HCT116 (cell line): ENCODE results near the gene KSR1.

Experiments
- CBX3 ChIP-seq: IDR thresholded peaks from 2 replicates; pipeline ENCODE4 v1.6.1; 2012; ENCODE audit warnings: low read depth
- CEBPB ChIP-seq: IDR thresholded peaks from 2 replicates; pipeline ENCODE4 v1.6.1; 2012; ENCODE audit warnings: low read depth
- EGR1 ChIP-seq: IDR thresholded peaks from 2 replicates; pipeline ENCODE4 v1.6.1; 2012; ENCODE audit warnings: low read depth
- EZH2 ChIP-seq: fragments of 200-600 bp; sonication (generic); IDR thresholded peaks from 2 replicates; pipeline ENCODE4 v1.6.1; 2017; ENCODE audit warnings: antibody characterized with exemption, mixed run types
- EZH2phosphoT487 ChIP-seq: fragments of 200-600 bp; IDR thresholded peaks from 2 replicates; pipeline ENCODE4 v1.6.1; 2018; ENCODE audit warnings: antibody characterized with exemption, borderline replicate concordance
- JUND ChIP-seq: IDR thresholded peaks from 2 replicates; pipeline ENCODE4 v1.6.1; 2012
- POLR2A ChIP-seq: IDR thresholded peaks from 2 replicates; pipeline ENCODE4 v1.7.0; 2011; ENCODE audit warnings: borderline replicate concordance; ENCODE audit not compliant: insufficient read depth, insufficient read length; ENCODE audit errors: extremely low read depth
- POLR2AphosphoS5 ChIP-seq: IDR thresholded peaks from 2 replicates; pipeline ENCODE4 v1.6.1; 2011; ENCODE audit warnings: mild to moderate bottlenecking, low read depth, low read length, moderate library complexity
- RAD21 ChIP-seq: IDR thresholded peaks from 2 replicates; pipeline ENCODE4 v1.6.1; 2012; ENCODE audit warnings: low read depth, mild to moderate bottlenecking
- SIN3A ChIP-seq: IDR thresholded peaks from 2 replicates; pipeline ENCODE4 v1.6.1; 2012; ENCODE audit warnings: low read depth
- YY1 ChIP-seq: IDR thresholded peaks from 2 replicates; pipeline ENCODE4 v1.6.1; 2011; ENCODE audit warnings: low read length, low read depth, moderate library complexity, mild to moderate bottlenecking; ENCODE audit not compliant: insufficient replicate concordance; ENCODE audit errors: extremely low read depth
- TF ChIP-seq, protein P1 (sequence below), 3 experiments: fragments of 200-600 bp in 1 of 3; sonication (generic) in 1 of 3; IDR thresholded peaks in 2 of 3; conservative IDR thresholded peaks in 1 of 3; 2 replicates each; pipeline ENCODE4 v1.5.1; 2012 to 2017; ENCODE audit warnings: low read depth in 2 of 3, low read length in 2 of 3, antibody characterized with exemption in 1 of 3, borderline replicate concordance in 1 of 3, control low read depth in 1 of 3, mild to moderate bottlenecking in 1 of 3, mixed read lengths in 1 of 3, mixed run types in 1 of 3, moderate library complexity in 1 of 3; ENCODE audit not compliant: insufficient read depth in 1 of 3
- TF ChIP-seq, protein P2 (sequence below): IDR thresholded peaks from 2 replicates; pipeline ENCODE4 v1.6.1; 2011; ENCODE audit warnings: mild to moderate bottlenecking, low read length, moderate library complexity; ENCODE audit not compliant: insufficient replicate concordance; ENCODE audit errors: extremely low read depth

DNA sequence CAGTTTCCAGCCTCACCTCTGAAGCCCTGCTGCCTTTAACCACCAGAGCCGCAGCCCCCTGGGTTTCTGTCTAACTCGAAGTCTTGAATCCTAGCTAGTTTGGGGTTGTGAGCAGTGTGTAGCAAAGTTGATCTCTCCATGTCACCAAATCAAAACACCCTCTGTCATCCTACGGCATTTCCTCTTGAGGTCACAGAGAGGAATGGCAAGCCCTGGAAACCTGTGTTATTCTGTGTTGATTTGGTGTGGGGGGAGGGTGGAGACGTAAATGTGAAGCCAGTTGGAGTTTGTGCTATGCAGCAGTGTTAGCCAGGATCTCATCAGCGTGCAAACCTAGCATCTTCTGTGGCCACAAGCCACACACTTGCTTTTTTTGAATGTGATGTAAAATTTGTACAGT is 169.6 kb downstream of the KSR1 start:
- no peak for TF ChIP-seq EGR1
- TF ChIP-seq, protein P1, sequence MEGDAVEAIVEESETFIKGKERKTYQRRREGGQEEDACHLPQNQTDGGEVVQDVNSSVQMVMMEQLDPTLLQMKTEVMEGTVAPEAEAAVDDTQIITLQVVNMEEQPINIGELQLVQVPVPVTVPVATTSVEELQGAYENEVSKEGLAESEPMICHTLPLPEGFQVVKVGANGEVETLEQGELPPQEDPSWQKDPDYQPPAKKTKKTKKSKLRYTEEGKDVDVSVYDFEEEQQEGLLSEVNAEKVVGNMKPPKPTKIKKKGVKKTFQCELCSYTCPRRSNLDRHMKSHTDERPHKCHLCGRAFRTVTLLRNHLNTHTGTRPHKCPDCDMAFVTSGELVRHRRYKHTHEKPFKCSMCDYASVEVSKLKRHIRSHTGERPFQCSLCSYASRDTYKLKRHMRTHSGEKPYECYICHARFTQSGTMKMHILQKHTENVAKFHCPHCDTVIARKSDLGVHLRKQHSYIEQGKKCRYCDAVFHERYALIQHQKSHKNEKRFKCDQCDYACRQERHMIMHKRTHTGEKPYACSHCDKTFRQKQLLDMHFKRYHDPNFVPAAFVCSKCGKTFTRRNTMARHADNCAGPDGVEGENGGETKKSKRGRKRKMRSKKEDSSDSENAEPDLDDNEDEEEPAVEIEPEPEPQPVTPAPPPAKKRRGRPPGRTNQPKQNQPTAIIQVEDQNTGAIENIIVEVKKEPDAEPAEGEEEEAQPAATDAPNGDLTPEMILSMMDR (IDR thresholded peaks at IDR 0.05 in 2 of 3, conservative IDR thresholded peaks at IDR 0.05 in 1 of 3; ENCODE audit: borderline replicate concordance in 1 of 3, insufficient read depth in 1 of 3, low read depth in 2 of 3, low read length in 2 of 3), result no peak
- TF ChIP-seq POLR2A, result no peak
- TF ChIP-seq CEBPB, result no peak
- no peak for TF ChIP-seq YY1
- TF ChIP-seq, protein P2, sequence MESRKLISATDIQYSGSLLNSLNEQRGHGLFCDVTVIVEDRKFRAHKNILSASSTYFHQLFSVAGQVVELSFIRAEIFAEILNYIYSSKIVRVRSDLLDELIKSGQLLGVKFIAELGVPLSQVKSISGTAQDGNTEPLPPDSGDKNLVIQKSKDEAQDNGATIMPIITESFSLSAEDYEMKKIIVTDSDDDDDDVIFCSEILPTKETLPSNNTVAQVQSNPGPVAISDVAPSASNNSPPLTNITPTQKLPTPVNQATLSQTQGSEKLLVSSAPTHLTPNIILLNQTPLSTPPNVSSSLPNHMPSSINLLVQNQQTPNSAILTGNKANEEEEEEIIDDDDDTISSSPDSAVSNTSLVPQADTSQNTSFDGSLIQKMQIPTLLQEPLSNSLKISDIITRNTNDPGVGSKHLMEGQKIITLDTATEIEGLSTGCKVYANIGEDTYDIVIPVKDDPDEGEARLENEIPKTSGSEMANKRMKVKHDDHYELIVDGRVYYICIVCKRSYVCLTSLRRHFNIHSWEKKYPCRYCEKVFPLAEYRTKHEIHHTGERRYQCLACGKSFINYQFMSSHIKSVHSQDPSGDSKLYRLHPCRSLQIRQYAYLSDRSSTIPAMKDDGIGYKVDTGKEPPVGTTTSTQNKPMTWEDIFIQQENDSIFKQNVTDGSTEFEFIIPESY, result no peak
- TF ChIP-seq EZH2phosphoT487, result no peak
- TF ChIP-seq EZH2, result no peak
- TF ChIP-seq POLR2AphosphoS5, result no peak
- no peak for TF ChIP-seq SIN3A
- TF ChIP-seq RAD21, result no peak
- TF ChIP-seq JUND, result no peak
- no peak for TF ChIP-seq CBX3
